Liver (tissue), 9 donors: Measurements from ENCODE around the gene LRRC26. TPM values are rescaled to one million over a fixed set of nuclear protein-coding genes. Genes with fewer than 3 reads are reported as not detected.

Experiments used
- DNase-seq: peaks from one replicate; pipeline ENCODE4 v3.0.0-alpha.2; 2017; ENCODE audit warnings: low spot score
- H3K27ac ChIP-seq, 2 donors: one replicate each; pipeline ENCODE4 v1.7.0; 2013; ENCODE audit warnings: inconsistent platforms in 2 of 2, low read length in 2 of 2, control low read depth in 1 of 2, low read depth in 1 of 2, mild to moderate bottlenecking in 1 of 2
- H3K27me3 ChIP-seq, 4 donors: one replicate each; pipeline versions ENCODE4 v1.6.1 to v1.7.0; 2013; ENCODE audit warnings: low read length in 3 of 4, inconsistent platforms in 1 of 4, mild to moderate bottlenecking in 1 of 4, moderate library complexity in 1 of 4; ENCODE audit not compliant: control insufficient read depth in 4 of 4, insufficient read depth in 4 of 4
- H3K36me3 ChIP-seq, 4 donors: one replicate each; pipeline versions ENCODE4 v1.6.1 to v1.7.0; 2013; ENCODE audit warnings: low read length in 3 of 4, mild to moderate bottlenecking in 3 of 4, low read depth in 1 of 4, moderate library complexity in 1 of 4; ENCODE audit not compliant: control insufficient read depth in 4 of 4, insufficient read depth in 3 of 4
- H3K4me1 ChIP-seq, 4 donors: one replicate each; pipeline versions ENCODE4 v1.6.1 to v1.7.0; 2013; ENCODE audit warnings: low read length in 3 of 4, mild to moderate bottlenecking in 3 of 4, moderate library complexity in 1 of 4; ENCODE audit not compliant: control insufficient read depth in 4 of 4, insufficient read depth in 4 of 4
- H3K4me3 ChIP-seq, 3 donors: one replicate each; pipeline versions ENCODE4 v1.6.1 to v1.7.0; 2013; ENCODE audit warnings: low read length in 3 of 3, control low read depth in 1 of 3, low read depth in 1 of 3, mild to moderate bottlenecking in 1 of 3
- H3K9ac ChIP-seq, 2 donors: one replicate each; pipeline ENCODE4 v1.7.0; 2013; ENCODE audit warnings: low read length in 2 of 2, mild to moderate bottlenecking in 2 of 2, moderate library complexity in 2 of 2, control low read depth in 1 of 2, low read depth in 1 of 2
- H3K9me3 ChIP-seq, 4 donors: one replicate each; pipeline versions ENCODE4 v1.6.1 to v1.7.0; 2013; ENCODE audit warnings: low read length in 3 of 4; ENCODE audit not compliant: control insufficient read depth in 4 of 4
- EGR1 ChIP-seq, 2 donors: IDR thresholded peaks; 2 replicates each; pipeline ENCODE4 v1.6.1; 2016 to 2018; ENCODE audit warnings: antibody characterized with exemption in 2 of 2, low read depth in 2 of 2
- FOXA1 ChIP-seq: IDR thresholded peaks from 2 replicates; pipeline ENCODE4 v1.6.1; 2016; ENCODE audit warnings: antibody characterized with exemption
- FOXA2 ChIP-seq: IDR thresholded peaks from 2 replicates; pipeline ENCODE4 v1.6.1; 2016; ENCODE audit warnings: antibody characterized with exemption
- GABPA ChIP-seq, 2 donors: IDR thresholded peaks in 1 of 2; conservative IDR thresholded peaks in 1 of 2; 2 replicates each; pipeline ENCODE4 v1.6.1; 2016; ENCODE audit warnings: antibody characterized with exemption in 2 of 2, mild to moderate bottlenecking in 1 of 2, moderate library complexity in 1 of 2
- HNF4A ChIP-seq, 2 donors: conservative IDR thresholded peaks; 2 replicates each; pipeline ENCODE4 v1.6.1; 2016; ENCODE audit warnings: antibody characterized with exemption in 2 of 2, mild to moderate bottlenecking in 2 of 2
- HNF4G ChIP-seq: IDR thresholded peaks from 2 replicates; pipeline ENCODE4 v1.6.1; 2016; ENCODE audit warnings: antibody characterized with exemption
- JUND ChIP-seq, 2 donors: IDR thresholded peaks; 2 replicates each; pipeline ENCODE4 v1.6.1; 2016; ENCODE audit warnings: antibody characterized with exemption in 2 of 2
- NR2F2 ChIP-seq: IDR thresholded peaks from 2 replicates; pipeline ENCODE4 v1.6.1; 2016; ENCODE audit warnings: antibody characterized with exemption
- RAD21 ChIP-seq, 2 donors: IDR thresholded peaks; 2 replicates each; pipeline ENCODE4 v1.6.1; 2016; ENCODE audit warnings: antibody characterized with exemption in 2 of 2, mild to moderate bottlenecking in 2 of 2
- RXRA ChIP-seq, 2 donors: IDR thresholded peaks; 2 replicates each; pipeline ENCODE4 v1.6.1; 2017 to 2018; ENCODE audit warnings: antibody characterized with exemption in 2 of 2, mild to moderate bottlenecking in 1 of 2
- SP1 ChIP-seq: IDR thresholded peaks from 2 replicates; pipeline ENCODE4 v1.6.1; 2018; ENCODE audit warnings: antibody characterized with exemption, mild to moderate bottlenecking
- TAF1 ChIP-seq: conservative IDR thresholded peaks from 2 replicates; pipeline ENCODE4 v1.6.1; 2016; ENCODE audit warnings: antibody characterized with exemption, mild to moderate bottlenecking
- YY1 ChIP-seq: IDR thresholded peaks from 2 replicates; pipeline ENCODE4 v1.6.1; 2016; ENCODE audit warnings: antibody characterized with exemption, mild to moderate bottlenecking
- WGBS: extraction: QIAGEN DNeasy Blood & Tissue Kit; methylation state at CpG from one replicate; pipeline ENCODE4 v1.1.7; 2013; 5-methylcytosine and 5-hydroxymethylcytosine counted together
- polyA plus RNA-seq, 2 donors: library from polyadenylated mRNA; stranded (reverse) in 1 of 2; unstranded in 1 of 2; fragments of 200-250 nt in 1 of 2; fragments of >200 nt in 1 of 2; fragmentation: Nextera tagmentation in 1 of 2; extraction: Ambion mirVana in 1 of 2; gene quantifications; one replicate each; pipeline versions ENCODE4 v1.2.1 to v1.2.3, GENCODE V29; 2013 to 2015
- total RNA-seq, 2 donors: library from RNA; depleted of rRNA; stranded (reverse); fragments of >200 nt; gene quantifications; one replicate each; pipeline ENCODE4 v1.2.3, GENCODE V29; 2014
- TF ChIP-seq, protein P1 (sequence below): IDR thresholded peaks from 2 replicates; pipeline ENCODE4 v1.6.1; 2016; ENCODE audit warnings: antibody characterized with exemption
- TF ChIP-seq, protein P2 (sequence below): IDR thresholded peaks from 2 replicates; pipeline ENCODE4 v1.6.1; 2016; ENCODE audit warnings: antibody characterized with exemption
- TF ChIP-seq, protein P3 (sequence below): fragments of 150-350 bp; IDR thresholded peaks from 2 replicates; pipeline ENCODE4 v1.5.1; 2017; ENCODE audit warnings: improper control_type of control experiment, low read depth, low read length; ENCODE audit not compliant: missing input control
- TF ChIP-seq, protein P4 (sequence below): IDR thresholded peaks from 2 replicates; pipeline ENCODE4 v1.6.1; 2016; ENCODE audit warnings: antibody characterized with exemption, mild to moderate bottlenecking
- donor health status: healthy.
- donor health status: healthy.
- donor health status: healthy.
- donor health status: healthy.
- donor health status: healthy.

The LRRC26 gene
- total and polyA plus RNA-seq, 4 donors: 0.09 to 0.17 TPM; not detected in 2

DNA sequence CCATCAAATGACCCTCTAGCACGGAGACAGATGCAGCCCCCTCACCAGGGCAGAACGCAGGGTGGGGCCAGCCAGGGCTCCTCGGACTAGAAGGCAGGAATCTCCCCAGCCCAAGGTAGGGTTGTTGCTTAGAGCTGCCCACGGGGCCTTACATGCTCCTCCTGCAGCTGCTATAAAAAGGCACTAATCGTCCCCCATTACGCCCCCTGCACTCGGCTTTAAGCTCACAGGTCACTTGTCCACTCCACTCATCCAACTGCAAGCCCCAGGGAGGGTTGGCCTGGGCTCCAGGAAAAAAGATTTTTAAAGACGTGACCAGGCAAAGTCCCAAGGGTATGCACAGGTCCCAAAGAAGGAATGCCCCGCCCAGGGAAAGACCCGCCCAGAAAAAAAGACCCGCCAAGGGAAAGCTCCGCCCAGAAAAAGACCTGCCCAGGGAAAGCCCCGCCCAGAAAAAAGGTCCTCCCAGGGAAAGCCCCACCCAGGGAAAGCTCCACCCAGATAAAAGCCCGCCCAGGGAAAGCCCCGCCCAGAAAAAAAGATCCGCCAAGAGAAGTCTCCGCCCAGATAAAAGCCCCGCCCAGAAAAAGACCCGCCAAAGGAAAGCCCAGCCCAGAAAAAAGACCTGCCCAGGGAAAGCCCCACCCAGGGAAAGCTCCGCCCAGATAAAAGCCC is 19.8 kb downstream of the LRRC26 start:
- Histone ChIP-seq H3K27ac (no peak overlapping the region), H3K27me3 (peaks cover 0 to 5% (median 3%) of the 10 kb centered on the region in 4 donors), H3K4me1 (no peaks in the 10 kb centered on the region), H3K9me3 (no peaks in the 10 kb centered on the region), H3K4me3 (no peak overlapping the region), H3K9ac (no peak overlapping the region), H3K36me3 (no peaks in the 10 kb centered on the region)
- no peak for DNase-seq
- TF ChIP-seq TAF1 (no peak), RAD21 (IDR thresholded peaks at IDR 0.05) (no peak), NR2F2 (no peak), YY1 (no peak), FOXA2 (no peak), HNF4G (no peak), JUND (IDR thresholded peaks at IDR 0.05) (no peak), EGR1 (IDR thresholded peaks at IDR 0.05; ENCODE audit: low read depth in 2 of 2) (no peak), HNF4A (conservative IDR thresholded peaks at IDR 0.05) (no peak), GABPA (IDR thresholded peaks at IDR 0.05 in 1 of 2, conservative IDR thresholded peaks at IDR 0.05 in 1 of 2) (no peak), FOXA1 (no peak), SP1 (no peak), RXRA (IDR thresholded peaks at IDR 0.05) (no peak)
- TF ChIP-seq, protein P1, sequence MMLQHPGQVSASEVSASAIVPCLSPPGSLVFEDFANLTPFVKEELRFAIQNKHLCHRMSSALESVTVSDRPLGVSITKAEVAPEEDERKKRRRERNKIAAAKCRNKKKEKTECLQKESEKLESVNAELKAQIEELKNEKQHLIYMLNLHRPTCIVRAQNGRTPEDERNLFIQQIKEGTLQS: no peak
- TF ChIP-seq, protein P2, sequence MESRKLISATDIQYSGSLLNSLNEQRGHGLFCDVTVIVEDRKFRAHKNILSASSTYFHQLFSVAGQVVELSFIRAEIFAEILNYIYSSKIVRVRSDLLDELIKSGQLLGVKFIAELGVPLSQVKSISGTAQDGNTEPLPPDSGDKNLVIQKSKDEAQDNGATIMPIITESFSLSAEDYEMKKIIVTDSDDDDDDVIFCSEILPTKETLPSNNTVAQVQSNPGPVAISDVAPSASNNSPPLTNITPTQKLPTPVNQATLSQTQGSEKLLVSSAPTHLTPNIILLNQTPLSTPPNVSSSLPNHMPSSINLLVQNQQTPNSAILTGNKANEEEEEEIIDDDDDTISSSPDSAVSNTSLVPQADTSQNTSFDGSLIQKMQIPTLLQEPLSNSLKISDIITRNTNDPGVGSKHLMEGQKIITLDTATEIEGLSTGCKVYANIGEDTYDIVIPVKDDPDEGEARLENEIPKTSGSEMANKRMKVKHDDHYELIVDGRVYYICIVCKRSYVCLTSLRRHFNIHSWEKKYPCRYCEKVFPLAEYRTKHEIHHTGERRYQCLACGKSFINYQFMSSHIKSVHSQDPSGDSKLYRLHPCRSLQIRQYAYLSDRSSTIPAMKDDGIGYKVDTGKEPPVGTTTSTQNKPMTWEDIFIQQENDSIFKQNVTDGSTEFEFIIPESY: no peak
- WGBS: 56% methylated on average over 20 of the region's 20 CpGs

DNA sequence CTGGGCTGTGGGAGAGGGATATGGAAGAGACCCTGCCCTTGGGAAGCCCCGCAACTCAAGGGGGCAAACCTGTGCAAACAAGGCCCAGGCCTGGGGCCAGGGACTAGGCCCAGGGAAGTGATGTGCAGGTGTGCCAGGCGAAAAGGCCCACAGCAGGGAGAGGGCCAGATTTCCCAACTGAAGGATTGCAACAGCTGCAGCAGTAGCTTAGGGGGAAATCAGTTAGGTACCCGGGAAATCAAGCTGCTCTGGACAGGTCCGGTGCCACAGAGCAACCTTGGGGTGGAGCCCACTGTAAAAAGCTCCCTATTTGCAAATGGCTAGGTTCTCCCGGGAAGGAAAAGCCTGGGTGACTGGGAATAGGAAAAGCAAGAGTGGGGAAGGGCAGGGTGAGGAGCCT is 20.5 kb downstream of the LRRC26 start:
- H3K27ac ChIP-seq: no peak overlapping the region
- no peaks in the 10 kb centered on the region for H3K4me1 ChIP-seq
- no peak for TF ChIP-seq RAD21 (IDR thresholded peaks at IDR 0.05)
- TF ChIP-seq NR2F2: no peak
- TF ChIP-seq FOXA1: no peak
- TF ChIP-seq RXRA (IDR thresholded peaks at IDR 0.05): no peak
- TF ChIP-seq TAF1: no peak
- no peak for TF ChIP-seq JUND (IDR thresholded peaks at IDR 0.05)
- TF ChIP-seq, protein P3, sequence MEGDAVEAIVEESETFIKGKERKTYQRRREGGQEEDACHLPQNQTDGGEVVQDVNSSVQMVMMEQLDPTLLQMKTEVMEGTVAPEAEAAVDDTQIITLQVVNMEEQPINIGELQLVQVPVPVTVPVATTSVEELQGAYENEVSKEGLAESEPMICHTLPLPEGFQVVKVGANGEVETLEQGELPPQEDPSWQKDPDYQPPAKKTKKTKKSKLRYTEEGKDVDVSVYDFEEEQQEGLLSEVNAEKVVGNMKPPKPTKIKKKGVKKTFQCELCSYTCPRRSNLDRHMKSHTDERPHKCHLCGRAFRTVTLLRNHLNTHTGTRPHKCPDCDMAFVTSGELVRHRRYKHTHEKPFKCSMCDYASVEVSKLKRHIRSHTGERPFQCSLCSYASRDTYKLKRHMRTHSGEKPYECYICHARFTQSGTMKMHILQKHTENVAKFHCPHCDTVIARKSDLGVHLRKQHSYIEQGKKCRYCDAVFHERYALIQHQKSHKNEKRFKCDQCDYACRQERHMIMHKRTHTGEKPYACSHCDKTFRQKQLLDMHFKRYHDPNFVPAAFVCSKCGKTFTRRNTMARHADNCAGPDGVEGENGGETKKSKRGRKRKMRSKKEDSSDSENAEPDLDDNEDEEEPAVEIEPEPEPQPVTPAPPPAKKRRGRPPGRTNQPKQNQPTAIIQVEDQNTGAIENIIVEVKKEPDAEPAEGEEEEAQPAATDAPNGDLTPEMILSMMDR: no peak
- TF ChIP-seq, protein P1: no peak
- TF ChIP-seq SP1: no peak
- no peak for TF ChIP-seq EGR1 (IDR thresholded peaks at IDR 0.05; ENCODE audit: low read depth in 2 of 2)
- TF ChIP-seq GABPA (IDR thresholded peaks at IDR 0.05 in 1 of 2, conservative IDR thresholded peaks at IDR 0.05 in 1 of 2): no peak
- TF ChIP-seq HNF4A (conservative IDR thresholded peaks at IDR 0.05): no peak
- TF ChIP-seq, protein P4, sequence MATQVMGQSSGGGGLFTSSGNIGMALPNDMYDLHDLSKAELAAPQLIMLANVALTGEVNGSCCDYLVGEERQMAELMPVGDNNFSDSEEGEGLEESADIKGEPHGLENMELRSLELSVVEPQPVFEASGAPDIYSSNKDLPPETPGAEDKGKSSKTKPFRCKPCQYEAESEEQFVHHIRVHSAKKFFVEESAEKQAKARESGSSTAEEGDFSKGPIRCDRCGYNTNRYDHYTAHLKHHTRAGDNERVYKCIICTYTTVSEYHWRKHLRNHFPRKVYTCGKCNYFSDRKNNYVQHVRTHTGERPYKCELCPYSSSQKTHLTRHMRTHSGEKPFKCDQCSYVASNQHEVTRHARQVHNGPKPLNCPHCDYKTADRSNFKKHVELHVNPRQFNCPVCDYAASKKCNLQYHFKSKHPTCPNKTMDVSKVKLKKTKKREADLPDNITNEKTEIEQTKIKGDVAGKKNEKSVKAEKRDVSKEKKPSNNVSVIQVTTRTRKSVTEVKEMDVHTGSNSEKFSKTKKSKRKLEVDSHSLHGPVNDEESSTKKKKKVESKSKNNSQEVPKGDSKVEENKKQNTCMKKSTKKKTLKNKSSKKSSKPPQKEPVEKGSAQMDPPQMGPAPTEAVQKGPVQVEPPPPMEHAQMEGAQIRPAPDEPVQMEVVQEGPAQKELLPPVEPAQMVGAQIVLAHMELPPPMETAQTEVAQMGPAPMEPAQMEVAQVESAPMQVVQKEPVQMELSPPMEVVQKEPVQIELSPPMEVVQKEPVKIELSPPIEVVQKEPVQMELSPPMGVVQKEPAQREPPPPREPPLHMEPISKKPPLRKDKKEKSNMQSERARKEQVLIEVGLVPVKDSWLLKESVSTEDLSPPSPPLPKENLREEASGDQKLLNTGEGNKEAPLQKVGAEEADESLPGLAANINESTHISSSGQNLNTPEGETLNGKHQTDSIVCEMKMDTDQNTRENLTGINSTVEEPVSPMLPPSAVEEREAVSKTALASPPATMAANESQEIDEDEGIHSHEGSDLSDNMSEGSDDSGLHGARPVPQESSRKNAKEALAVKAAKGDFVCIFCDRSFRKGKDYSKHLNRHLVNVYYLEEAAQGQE: no peak
- H3K9me3 ChIP-seq: no peaks in the 10 kb centered on the region
- H3K27me3 ChIP-seq: peaks cover 0 to 5% (median 3%) of the 10 kb centered on the region in 4 donors
- DNase-seq: no peak
- H3K9ac ChIP-seq: no peak overlapping the region
- no peak overlapping the region for H3K4me3 ChIP-seq
- 79% methylated on average over 5 of the region's 5 CpGs for WGBS
- no peaks in the 10 kb centered on the region for H3K36me3 ChIP-seq
